Myocyte (in vitro differentiated cells): ENCODE measurements around the gene MOV10L1. TPM values are rescaled to one million over a fixed set of nuclear protein-coding genes. Genes with fewer than 3 reads are reported as not detected.

Experiments
- DNase-seq: peaks from one replicate; pipeline ENCODE4 v3.0.0-alpha.2; 2012; ENCODE audit warnings: low read depth
- total RNA-seq: library from RNA; depleted of rRNA; stranded (reverse); fragments of >200 nt; gene quantifications from 2 replicates; pipeline ENCODE4 v1.2.3, GENCODE V29; 2014

The MOV10L1 gene
- total RNA-seq, 1 donor from 2014 or later: 0.16 TPM

GRCh38 chr22:50058906-50059880 lies 30.6 kb upstream of the MOV10L1 start:
- peak; percentile 25 for DNase-seq

- DNase-seq: no peak
Observed at GRCh38 chr22:50059881-50060262, 29.9 kb upstream of the MOV10L1 start.

- no peak for DNase-seq
Observed at GRCh38 chr22:50060441-50061140, 29.2 kb upstream of the MOV10L1 start.

GRCh38 chr22:50061141-50061823 lies 28.5 kb upstream of the MOV10L1 start:
- no peak for DNase-seq

- no peak for DNase-seq
Observed at GRCh38 chr22:50061824-50062355, 27.9 kb upstream of the MOV10L1 start.

- no peak for DNase-seq
Observed at GRCh38 chr22:50062509-50063135, 27.2 kb upstream of the MOV10L1 start.

- DNase-seq: no peak
Observed at GRCh38 chr22:50063589-50064393, 26.0 kb upstream of the MOV10L1 start.

GRCh38 chr22:50064453-50064852 lies 25.4 kb upstream of the MOV10L1 start:
- DNase-seq: no peak

GRCh38 chr22:50067244-50067643 lies 22.6 kb upstream of the MOV10L1 start:
- no peak for DNase-seq

GRCh38 chr22:50068096-50068495 lies 21.7 kb upstream of the MOV10L1 start:
- no peak for DNase-seq

GRCh38 chr22:50070366-50070765 lies 19.4 kb upstream of the MOV10L1 start:
- DNase-seq: no peak

GRCh38 chr22:50071432-50072166 lies 18.2 kb upstream of the MOV10L1 start:
- no peak for DNase-seq

- DNase-seq: no peak
Observed at GRCh38 chr22:50072167-50072555, 17.6 kb upstream of the MOV10L1 start.

- no peak for DNase-seq
Observed at GRCh38 chr22:50072714-50073538, 16.9 kb upstream of the MOV10L1 start.

- DNase-seq: no peak
Observed at GRCh38 chr22:50074056-50074455, 15.8 kb upstream of the MOV10L1 start.

GRCh38 chr22:50074551-50075530 lies 15.0 kb upstream of the MOV10L1 start:
- DNase-seq: no peak
